Right ventricle myocardium superior (tissue), 1 donor: Measurements from ENCODE around the gene BEX2. TPM values are rescaled to one million over a fixed set of nuclear protein-coding genes. Genes with fewer than 3 reads are reported as not detected.

Source experiments
- ATAC-seq: fragments of 200-7000 bp; cut with Tn5 transposase; one replicate; pipeline ENCODE4 v1.9.1; 2020; ENCODE audit warnings: mild to moderate bottlenecking; ENCODE audit not compliant: poor library complexity
- DNase-seq: peaks from one replicate; pipeline ENCODE4 v3.0.0-alpha.2; 2020
- intact Hi-C: fragments of 100-400 bp; cut with DNase I; formaldehyde crosslinking; loops from one replicate; pipeline ENCODE4 v1.11.2; 2022
- total RNA-seq: library from RNA; stranded (reverse); fragmentation: NEBNext Ultra II Directional; extraction: Animal tissue kit (Norgen Biotek cat#: 25700); gene quantifications from one replicate; pipeline ENCODE4 v1.2.1, GENCODE V29; 2021
- donor health status: DM: no; HTN: yes; CAD: no; lungs with severe emphysema.

BEX2 gene
- total RNA-seq, 1 donor from 2014 or later = 0.75 TPM

- DNase-seq = no peak
- ATAC-seq = no peak
- intact Hi-C loops = no loop called here
These were observed 34.2 kb downstream of the BEX2 start, which contains the start of gene TCEAL5 for GRCh38 chrX:103276581-103277002. TSS of gene TCEAL5 (minus strand) at chrX:103276750. CDS start at chrX:103274563, 2,187 bp downstream.

GRCh38 chrX:103275947-103276567 is 34.7 kb downstream of the BEX2 start:
- intact Hi-C loops = no loop called here
- DNase-seq = no peak
- no peak for ATAC-seq

- DNase-seq (no peak), ATAC-seq (no peak)
- intact Hi-C loops = no loop called here
These were observed 36.5 kb downstream of the BEX2 start for GRCh38 chrX:103274284-103274683.

Other genes with a start within 250 kb of the BEX2 start
- gene BEX1, start 246.8 kb downstream of the BEX2 start, total RNA-seq = 0.97 TPM
- 0.32 TPM for gene NXF3, start 217.8 kb downstream of the BEX2 start, total RNA-seq
- 30.5 TPM for gene BEX4, start 95.9 kb downstream of the BEX2 start, total RNA-seq
- 34.2 TPM for gene TCEAL8, start 55.8 kb downstream of the BEX2 start, total RNA-seq
- gene TCEAL5, start 34.2 kb downstream of the BEX2 start, total RNA-seq = 0.32 TPM
- gene TCEAL7, start 19.2 kb upstream of the BEX2 start, total RNA-seq = 1.7 TPM
- 16.2 TPM for gene TCEAL9, start 45.5 kb upstream of the BEX2 start, total RNA-seq
- 164 TPM for gene BEX3, start 65.5 kb upstream of the BEX2 start, total RNA-seq
- not detected for gene RAB40A, start 208.5 kb upstream of the BEX2 start, total RNA-seq